KMS-11 (cell line): ENCODE measurements around the gene ZNF337.
"Not testable (repeated sequence)": the region's sequence is repeated elsewhere in the genome, so short reads cannot be mapped to it uniquely, and the experiment has no call there.

ENCODE experiments used
- H2AFZ ChIP-seq: fragments of 200-600 bp; sonication (generic); 2 replicates; pipeline ENCODE4 v1.6.1; 2016; ENCODE audit warnings: antibody characterized with exemption, mixed run types, low read depth
- H3K27ac ChIP-seq: fragments of 200-600 bp; sonication (generic); 2 replicates; pipeline ENCODE4 v1.6.1; 2016; ENCODE audit warnings: mild to moderate bottlenecking, mixed run types
- H3K27me3 ChIP-seq: fragments of 200-600 bp; sonication (generic); 2 replicates; pipeline ENCODE4 v1.6.1; 2017; ENCODE audit warnings: mild to moderate bottlenecking, low read depth, mixed run types, moderate library complexity; ENCODE audit not compliant: insufficient read depth
- H3K36me3 ChIP-seq: fragments of 200-600 bp; sonication (generic); 2 replicates; pipeline ENCODE4 v1.6.1; 2017; ENCODE audit warnings: mild to moderate bottlenecking, mixed run types; ENCODE audit not compliant: insufficient read depth
- H3K4me1 ChIP-seq: fragments of 200-600 bp; sonication (generic); 2 replicates; pipeline ENCODE4 v1.6.1; 2016; ENCODE audit warnings: mild to moderate bottlenecking, low read depth, mixed run types; ENCODE audit not compliant: poor library complexity, severe bottlenecking
- H3K4me2 ChIP-seq: fragments of 200-600 bp; sonication (generic); 2 replicates; pipeline ENCODE4 v1.7.0; 2016; ENCODE audit warnings: mild to moderate bottlenecking, mixed run types
- H3K4me3 ChIP-seq: fragments of 200-600 bp; sonication (generic); IDR thresholded peaks from 2 replicates; pipeline ENCODE4 v1.6.1; 2017; ENCODE audit warnings: low read depth, low read length, mixed read lengths; ENCODE audit not compliant: insufficient read depth
- H3K79me2 ChIP-seq: fragments of 200-600 bp; sonication (generic); 2 replicates; pipeline ENCODE4 v1.6.1; 2016; ENCODE audit warnings: low read depth, mixed run types; ENCODE audit not compliant: insufficient read depth
- H3K9ac ChIP-seq: fragments of 200-600 bp; sonication (generic); 2 replicates; pipeline ENCODE4 v1.6.1; 2016; ENCODE audit warnings: mild to moderate bottlenecking, mixed run types
- H4K20me1 ChIP-seq: fragments of 200-600 bp; sonication (generic); 2 replicates; pipeline ENCODE4 v1.6.1; 2016; ENCODE audit warnings: mild to moderate bottlenecking, mixed run types; ENCODE audit not compliant: insufficient read depth
- CTCF ChIP-seq: fragments of 200-600 bp; sonication (generic); conservative IDR thresholded peaks from 2 replicates; pipeline ENCODE4 v1.6.1; 2017; ENCODE audit warnings: low read depth, mild to moderate bottlenecking, antibody characterized with exemption, low read length, moderate library complexity, mixed read lengths

ZNF337 gene

GRCh38 chr20:25669826-25670422 is 26.7 kb downstream of the ZNF337 start:
- Histone ChIP-seq H3K27me3 (no peaks in the 10 kb centered on the region), H3K36me3 (no peaks in the 10 kb centered on the region), H3K4me1 (no peaks in the 10 kb centered on the region), H3K27ac (no peak overlapping the region), H2AFZ (no peak overlapping the region), H3K4me2 (no peak overlapping the region), H3K4me3 (no peak overlapping the region), H3K9ac (no peak overlapping the region), H4K20me1 (no peaks in the 10 kb centered on the region), H3K79me2 (no peaks in the 10 kb centered on the region)
- TF ChIP-seq CTCF: no peak

DNA sequence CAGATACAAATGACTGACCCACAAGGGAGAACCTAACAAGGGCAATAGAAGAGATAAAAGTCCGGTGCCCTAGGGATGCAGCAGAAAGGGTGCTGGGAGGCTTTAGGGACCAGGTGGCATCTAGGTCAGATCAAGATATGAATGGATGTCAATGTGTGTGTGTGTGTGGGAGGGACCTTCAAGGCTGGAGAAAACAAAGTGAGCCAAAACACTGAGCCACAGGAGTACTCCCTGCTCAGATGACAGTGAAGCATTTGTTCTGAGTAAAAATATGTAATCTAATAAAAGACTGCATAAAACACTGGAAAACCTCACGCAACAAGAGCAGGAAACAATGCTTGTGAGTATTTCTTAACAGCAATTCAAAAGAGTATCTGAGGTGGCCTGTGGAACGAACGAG is 28.2 kb downstream of the ZNF337 start:
- Histone ChIP-seq H3K4me3 (no peak overlapping the region), H2AFZ (no peak overlapping the region), H3K27ac (no peak overlapping the region), H3K36me3 (no peaks in the 10 kb centered on the region), H3K27me3 (no peaks in the 10 kb centered on the region), H3K79me2 (no peaks in the 10 kb centered on the region), H3K9ac (no peak overlapping the region), H3K4me1 (no peaks in the 10 kb centered on the region), H4K20me1 (no peaks in the 10 kb centered on the region), H3K4me2 (no peak overlapping the region)
- no peak for TF ChIP-seq CTCF

- Histone ChIP-seq H3K36me3 (no peaks in the 10 kb centered on the region), H2AFZ (no peak overlapping the region), H3K27me3 (no peaks in the 10 kb centered on the region), H3K4me3 (no peak overlapping the region), H3K4me2 (no peak overlapping the region), H3K27ac (no peak overlapping the region), H3K79me2 (no peaks in the 10 kb centered on the region), H3K9ac (no peak overlapping the region), H4K20me1 (no peaks in the 10 kb centered on the region), H3K4me1 (no peaks in the 10 kb centered on the region)
- TF ChIP-seq CTCF: no peak
These were observed 36.7 kb downstream of the ZNF337 start for GRCh38 chr20:25659999-25660398.

DNA sequence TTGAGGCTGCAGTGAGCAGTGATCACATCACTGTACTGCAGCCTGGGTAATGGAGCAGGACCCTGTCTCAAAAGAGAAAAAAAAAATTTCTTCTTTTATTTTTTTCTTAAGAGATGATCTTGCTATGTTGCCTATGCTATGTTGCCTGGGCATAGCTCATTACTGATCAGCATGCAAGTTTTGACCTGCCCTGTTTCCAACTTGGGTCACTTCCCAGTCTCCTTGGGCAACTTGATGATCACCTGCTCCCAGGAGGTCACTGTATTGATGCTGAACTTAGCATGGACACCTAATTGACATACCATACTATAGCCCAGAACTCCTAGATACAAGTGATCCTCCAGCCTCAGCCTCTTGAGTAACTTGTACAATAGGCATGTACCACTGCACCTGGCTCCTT is 42.2 kb downstream of the ZNF337 start:
- H3K79me2 ChIP-seq: no peaks in the 10 kb centered on the region
- no peaks in the 10 kb centered on the region for H3K36me3 ChIP-seq

GRCh38 chr20:25652866-25653265 is 43.8 kb downstream of the ZNF337 start:
- not testable (repeated sequence) for H3K27me3 ChIP-seq, H3K27ac ChIP-seq, H3K79me2 ChIP-seq, H3K4me2 ChIP-seq, H3K4me1 ChIP-seq, H2AFZ ChIP-seq, H4K20me1 ChIP-seq, H3K36me3 ChIP-seq, H3K4me3 ChIP-seq, H3K9ac ChIP-seq

More for the DNA sequence above, 42.2 kb downstream of the ZNF337 start:
- no peak overlapping the region for H2AFZ ChIP-seq
- no peak overlapping the region for H3K4me3 ChIP-seq
- no peak for TF ChIP-seq CTCF
- H3K4me1 ChIP-seq: no peaks in the 10 kb centered on the region
- no peak overlapping the region for H3K4me2 ChIP-seq
- no peaks in the 10 kb centered on the region for H4K20me1 ChIP-seq
- no peak overlapping the region for H3K9ac ChIP-seq
- no peak overlapping the region for H3K27ac ChIP-seq
- no peaks in the 10 kb centered on the region for H3K27me3 ChIP-seq
